Hepatocyte (in vitro differentiated cells): ENCODE data around the gene ZNF764.

Experiments
- EZH2 ChIP-seq: fragments of 200-600 bp; sonication (generic); IDR thresholded peaks from 2 replicates; pipeline ENCODE4 v1.6.1; 2016; ENCODE audit warnings: antibody characterized with exemption, mild to moderate bottlenecking, borderline replicate concordance
- TF ChIP-seq, protein P1 (sequence below): fragments of 200-600 bp; sonication (generic); IDR thresholded peaks from 2 replicates; pipeline ENCODE4 v1.5.1; 2016; ENCODE audit warnings: antibody characterized with exemption, mild to moderate bottlenecking; ENCODE audit not compliant: poor library complexity

DNA sequence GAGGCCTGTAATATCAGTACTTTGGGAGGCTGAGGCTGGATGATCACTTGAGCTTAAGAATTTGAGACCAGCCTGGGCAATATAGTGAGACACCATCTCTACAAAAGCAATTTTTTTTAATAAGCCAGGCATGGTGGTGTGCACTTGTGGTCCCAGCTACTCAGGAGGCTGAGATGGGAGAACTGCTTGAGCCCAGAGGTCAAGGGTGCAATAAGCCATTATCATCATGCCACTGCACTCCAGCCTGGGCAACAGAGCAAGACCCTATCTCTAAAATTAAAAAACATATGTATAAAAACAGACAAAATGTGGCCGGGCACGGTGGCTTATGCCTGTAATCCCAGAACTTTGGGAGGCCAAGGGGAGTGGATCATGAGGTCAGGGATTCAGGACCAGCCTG, 30.5 kb upstream of the ZNF764 start:
- TF ChIP-seq, protein P1, sequence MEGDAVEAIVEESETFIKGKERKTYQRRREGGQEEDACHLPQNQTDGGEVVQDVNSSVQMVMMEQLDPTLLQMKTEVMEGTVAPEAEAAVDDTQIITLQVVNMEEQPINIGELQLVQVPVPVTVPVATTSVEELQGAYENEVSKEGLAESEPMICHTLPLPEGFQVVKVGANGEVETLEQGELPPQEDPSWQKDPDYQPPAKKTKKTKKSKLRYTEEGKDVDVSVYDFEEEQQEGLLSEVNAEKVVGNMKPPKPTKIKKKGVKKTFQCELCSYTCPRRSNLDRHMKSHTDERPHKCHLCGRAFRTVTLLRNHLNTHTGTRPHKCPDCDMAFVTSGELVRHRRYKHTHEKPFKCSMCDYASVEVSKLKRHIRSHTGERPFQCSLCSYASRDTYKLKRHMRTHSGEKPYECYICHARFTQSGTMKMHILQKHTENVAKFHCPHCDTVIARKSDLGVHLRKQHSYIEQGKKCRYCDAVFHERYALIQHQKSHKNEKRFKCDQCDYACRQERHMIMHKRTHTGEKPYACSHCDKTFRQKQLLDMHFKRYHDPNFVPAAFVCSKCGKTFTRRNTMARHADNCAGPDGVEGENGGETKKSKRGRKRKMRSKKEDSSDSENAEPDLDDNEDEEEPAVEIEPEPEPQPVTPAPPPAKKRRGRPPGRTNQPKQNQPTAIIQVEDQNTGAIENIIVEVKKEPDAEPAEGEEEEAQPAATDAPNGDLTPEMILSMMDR = no peak
- no peak for TF ChIP-seq EZH2
